ENCODE measurements around the gene VSTM4. TPM values are rescaled to one million over a fixed set of nuclear protein-coding genes. Genes with fewer than 3 reads are reported as not detected.

Gene VSTM4
- total RNA-seq, 1 experiment from 2014 or later, result not detected

DNA sequence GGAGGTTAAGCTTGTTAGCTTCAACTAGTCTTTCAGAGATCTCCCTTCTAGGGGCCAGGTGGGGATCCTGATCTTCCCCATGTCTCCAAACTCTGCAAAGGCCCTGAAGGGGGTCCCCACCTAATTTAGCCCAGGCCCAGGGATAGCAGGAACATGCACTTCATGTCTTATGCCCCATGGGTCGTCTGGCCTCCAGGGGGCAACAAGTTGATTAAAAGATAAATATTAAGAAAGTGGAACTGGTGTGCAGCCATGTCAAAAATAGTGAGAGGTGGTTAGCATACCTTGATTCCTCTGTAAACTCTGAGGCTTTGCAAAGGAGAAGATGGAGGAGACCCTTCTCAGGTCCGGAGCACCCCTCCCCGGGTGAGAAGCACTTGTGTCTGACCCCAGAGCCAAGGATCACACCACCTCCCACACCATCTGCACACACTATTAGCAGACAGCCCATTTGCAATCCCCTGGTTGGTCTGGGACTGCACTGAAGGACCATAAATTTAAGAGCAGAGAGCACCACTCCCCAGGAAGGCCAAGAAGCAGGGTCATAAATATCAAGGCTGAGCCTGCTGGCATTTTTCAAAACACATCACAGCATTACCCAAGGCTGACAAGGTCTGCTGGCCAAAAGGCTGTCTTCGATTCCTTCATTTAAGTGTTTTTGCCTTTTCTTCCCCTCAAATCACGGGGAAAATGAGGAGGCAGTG lies 131.5 kb downstream of the VSTM4 start:
- intact Hi-C loops (cut with micrococcal nuclease; ENCODE audit: unreplicated experiment), result loop anchor here (10.0 kb wide), 1 partner anchor 421 kb away; no protein-coding TSS in a partner anchor
- Histone ChIP-seq H3K4me1 (replicated peaks; ENCODE audit: insufficient read depth) (no peaks in the 10 kb centered on the region), H3K27me3 (ENCODE audit: insufficient read depth, low read depth) (peaks cover 11% of the 10 kb centered on the region; the same call in 1 of the 2 replicates), H3K4me2 (no peak overlapping the region), H3K9me3 (ENCODE audit: insufficient read depth, low read depth) (no peaks in the 10 kb centered on the region), H4K20me1 (ENCODE audit: insufficient read depth) (no peaks in the 10 kb centered on the region), H3K36me3 (ENCODE audit: low read depth) (no peaks in the 10 kb centered on the region), H2AFZ (no peak overlapping the region), H3K9me2 (ENCODE audit: insufficient read depth) (no peaks in the 10 kb centered on the region), H3K27ac (no peak overlapping the region), H3K4me3 (no peak overlapping the region), H3F3A (ENCODE audit: insufficient read depth, low read depth) (no peaks in the 10 kb centered on the region), H3K79me2 (ENCODE audit: low read depth) (no peaks in the 10 kb centered on the region)
- no peak for DNase-seq
- TF ChIP-seq, protein P1, sequence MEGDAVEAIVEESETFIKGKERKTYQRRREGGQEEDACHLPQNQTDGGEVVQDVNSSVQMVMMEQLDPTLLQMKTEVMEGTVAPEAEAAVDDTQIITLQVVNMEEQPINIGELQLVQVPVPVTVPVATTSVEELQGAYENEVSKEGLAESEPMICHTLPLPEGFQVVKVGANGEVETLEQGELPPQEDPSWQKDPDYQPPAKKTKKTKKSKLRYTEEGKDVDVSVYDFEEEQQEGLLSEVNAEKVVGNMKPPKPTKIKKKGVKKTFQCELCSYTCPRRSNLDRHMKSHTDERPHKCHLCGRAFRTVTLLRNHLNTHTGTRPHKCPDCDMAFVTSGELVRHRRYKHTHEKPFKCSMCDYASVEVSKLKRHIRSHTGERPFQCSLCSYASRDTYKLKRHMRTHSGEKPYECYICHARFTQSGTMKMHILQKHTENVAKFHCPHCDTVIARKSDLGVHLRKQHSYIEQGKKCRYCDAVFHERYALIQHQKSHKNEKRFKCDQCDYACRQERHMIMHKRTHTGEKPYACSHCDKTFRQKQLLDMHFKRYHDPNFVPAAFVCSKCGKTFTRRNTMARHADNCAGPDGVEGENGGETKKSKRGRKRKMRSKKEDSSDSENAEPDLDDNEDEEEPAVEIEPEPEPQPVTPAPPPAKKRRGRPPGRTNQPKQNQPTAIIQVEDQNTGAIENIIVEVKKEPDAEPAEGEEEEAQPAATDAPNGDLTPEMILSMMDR (conservative IDR thresholded peaks at IDR 0.05), result no peak
- no peak for TF ChIP-seq EZH2 (IDR thresholded peaks at IDR 0.05; ENCODE audit: low read depth)
- no TSS peak for BruUV-seq (replicated peaks)
- CTCF ChIA-PET, result no interaction called here
- POLR2A ChIA-PET (ENCODE audit: unreplicated experiment), result no interaction called here

DNA sequence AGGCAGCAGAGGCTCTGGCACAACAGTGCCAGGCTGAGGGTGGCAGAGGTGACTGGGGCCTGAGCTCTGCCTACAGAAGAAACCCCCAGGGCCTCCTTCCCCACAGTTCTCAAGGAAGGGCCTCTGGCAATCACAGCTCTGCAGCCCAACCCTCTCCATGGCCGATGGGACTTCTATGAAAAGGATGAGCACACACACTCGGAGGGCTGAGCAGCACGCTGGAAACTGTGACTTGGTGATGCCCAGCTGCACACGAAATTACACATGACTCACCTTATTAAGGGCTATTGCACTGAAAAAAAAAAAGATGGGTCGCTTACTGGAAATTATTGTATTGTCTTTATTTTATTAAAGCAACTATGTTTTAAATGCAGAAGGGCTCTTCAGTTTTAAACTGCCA lies 132.7 kb downstream of the VSTM4 start:
- BruUV-seq (replicated peaks), result no TSS peak

DNA sequence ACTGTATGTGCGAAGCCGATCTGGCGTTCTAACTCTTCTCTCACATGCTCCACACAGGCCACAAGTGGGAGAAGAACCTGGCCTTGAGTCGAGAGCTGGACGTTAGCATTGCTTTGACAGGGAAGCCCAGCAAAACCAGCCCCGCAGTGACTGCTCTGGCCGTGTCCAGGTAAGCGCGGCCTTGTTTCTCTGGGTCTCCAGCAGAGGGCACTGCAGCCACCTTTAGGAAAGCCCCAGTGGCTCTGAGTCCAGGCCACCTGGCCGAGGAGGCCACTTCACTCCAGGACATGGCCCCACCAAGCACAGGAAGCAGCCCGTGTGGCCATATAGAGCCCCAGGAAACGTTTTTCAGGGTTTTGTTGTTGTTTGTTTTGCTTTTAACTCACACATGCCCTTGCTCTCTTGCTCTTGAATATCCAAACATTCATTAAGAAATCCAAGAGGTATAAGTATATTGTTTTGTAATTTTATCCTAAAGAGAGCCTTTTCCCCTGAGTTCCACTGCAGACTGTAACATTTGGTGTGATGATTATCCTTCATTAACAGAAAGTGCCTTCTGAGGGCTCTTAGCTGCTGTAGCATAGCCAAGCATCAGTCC lies 133.9 kb downstream of the VSTM4 start:
- no peak overlapping the region for H3K4me3 ChIP-seq
- H3K4me2 ChIP-seq, result no peak overlapping the region
- peak in 1 of 2 experiments; percentile 55 for DNase-seq
- H3K79me2 ChIP-seq (ENCODE audit: low read depth), result no peaks in the 10 kb centered on the region
- H3K9me3 ChIP-seq (ENCODE audit: insufficient read depth, low read depth), result no peaks in the 10 kb centered on the region
- ChIA-PET CTCF (no interaction called here), POLR2A (ENCODE audit: unreplicated experiment) (no interaction called here)
- no peak overlapping the region for H3K27ac ChIP-seq
- H3K36me3 ChIP-seq (ENCODE audit: low read depth), result no peaks in the 10 kb centered on the region
- TF ChIP-seq, protein P1 (conservative IDR thresholded peaks at IDR 0.05), result peak; percentile 81
- TF ChIP-seq EZH2 (IDR thresholded peaks at IDR 0.05; ENCODE audit: low read depth), result no peak
- H3K4me1 ChIP-seq (replicated peaks; ENCODE audit: insufficient read depth), result no peaks in the 10 kb centered on the region
- H3K27me3 ChIP-seq (ENCODE audit: insufficient read depth, low read depth), result peaks cover 11% of the 10 kb centered on the region; the same call in 1 of the 2 replicates
- no TSS peak for BruUV-seq (replicated peaks)
- no peaks in the 10 kb centered on the region for H3K9me2 ChIP-seq (ENCODE audit: insufficient read depth)
- H2AFZ ChIP-seq, result no peak overlapping the region
- H3F3A ChIP-seq (ENCODE audit: insufficient read depth, low read depth), result no peaks in the 10 kb centered on the region
- no peaks in the 10 kb centered on the region for H4K20me1 ChIP-seq (ENCODE audit: insufficient read depth)
- intact Hi-C loops (cut with micrococcal nuclease; ENCODE audit: unreplicated experiment), result loop anchor here (1.0 to 10.0 kb wide), 2 partner anchors 423 to 538 kb away; no protein-coding TSS in a partner anchor

More for the DNA sequence above, 132.7 kb downstream of the VSTM4 start:
- no peaks in the 10 kb centered on the region for H3K79me2 ChIP-seq (ENCODE audit: low read depth)
- H3K36me3 ChIP-seq (ENCODE audit: low read depth), result no peaks in the 10 kb centered on the region
- ChIA-PET POLR2A (ENCODE audit: unreplicated experiment) (no interaction called here), CTCF (no interaction called here)
- no peaks in the 10 kb centered on the region for H3K9me3 ChIP-seq (ENCODE audit: insufficient read depth, low read depth)
- H3K9me2 ChIP-seq (ENCODE audit: insufficient read depth), result no peaks in the 10 kb centered on the region
- no peaks in the 10 kb centered on the region for H4K20me1 ChIP-seq (ENCODE audit: insufficient read depth)
- no peaks in the 10 kb centered on the region for H3F3A ChIP-seq (ENCODE audit: insufficient read depth, low read depth)
- H3K27me3 ChIP-seq (ENCODE audit: insufficient read depth, low read depth), result peaks cover 11% of the 10 kb centered on the region; the same call in 1 of the 2 replicates
- TF ChIP-seq, protein P1 (conservative IDR thresholded peaks at IDR 0.05), result no peak
- TF ChIP-seq EZH2 (IDR thresholded peaks at IDR 0.05; ENCODE audit: low read depth), result no peak
- H2AFZ ChIP-seq, result no peak overlapping the region
- no peak overlapping the region for H3K27ac ChIP-seq
- no peak overlapping the region for H3K4me3 ChIP-seq
- intact Hi-C loops (cut with micrococcal nuclease; ENCODE audit: unreplicated experiment), result loop anchor here (10.0 kb wide), 1 partner anchor 422 kb away; no protein-coding TSS in a partner anchor
- no peaks in the 10 kb centered on the region for H3K4me1 ChIP-seq (replicated peaks; ENCODE audit: insufficient read depth)
- no peak for DNase-seq
- H3K4me2 ChIP-seq, result no peak overlapping the region

All from PC-9 (cell line).